OCI-LY1 (cell line): Measurements from ENCODE around the gene OR9I1.

ENCODE experiments used
- H2AFZ ChIP-seq: fragments of 200-600 bp; sonication (generic), shearing (Covaris generic); 2 replicates; pipeline ENCODE4 v1.6.0; 2014; ENCODE audit warnings: antibody characterized with exemption, mild to moderate bottlenecking, low read length
- H3F3A ChIP-seq: fragments of 200-600 bp; sonication (generic), shearing (Covaris generic); 2 replicates; pipeline ENCODE4 v1.6.0; 2014; ENCODE audit warnings: mild to moderate bottlenecking, antibody characterized with exemption, low read length, moderate library complexity; ENCODE audit not compliant: insufficient read depth
- H3K27ac ChIP-seq: fragments of 200-600 bp; sonication (generic); 2 replicates; pipeline ENCODE4 v1.5.1; 2014; ENCODE audit warnings: low read length, mixed run types, mild to moderate bottlenecking, low read depth; ENCODE audit not compliant: poor library complexity, severe bottlenecking
- H3K27me3 ChIP-seq: fragments of 200-600 bp; sonication (generic); 2 replicates; pipeline ENCODE4 v1.6.0; 2014; ENCODE audit warnings: antibody characterized with exemption, mild to moderate bottlenecking, low read length, moderate library complexity; ENCODE audit not compliant: insufficient read depth
- H3K36me3 ChIP-seq: fragments of 200-600 bp; sonication (generic); 2 replicates; pipeline ENCODE4 v1.6.1; 2014; ENCODE audit warnings: mild to moderate bottlenecking, antibody characterized with exemption, low read length, moderate library complexity, mixed read lengths; ENCODE audit not compliant: insufficient read depth
- H3K4me1 ChIP-seq: fragments of 200-600 bp; sonication (generic); 2 replicates; pipeline ENCODE4 v1.5.1; 2014; ENCODE audit warnings: mild to moderate bottlenecking, low read length, moderate library complexity; ENCODE audit not compliant: insufficient read depth, severe bottlenecking
- H3K4me2 ChIP-seq: fragments of 200-600 bp; sonication (generic), shearing (Covaris generic); 2 replicates; pipeline ENCODE4 v1.6.1; 2014; ENCODE audit warnings: low read length
- H3K4me3 ChIP-seq: fragments of 200-600 bp; sonication (generic); 2 replicates; pipeline ENCODE4 v1.5.1; 2014; ENCODE audit warnings: low read length, low read depth, mild to moderate bottlenecking, mixed read lengths; ENCODE audit not compliant: poor library complexity, severe bottlenecking
- H3K79me2 ChIP-seq: fragments of 200-600 bp; shearing (Covaris generic); 2 replicates; pipeline ENCODE4 v1.6.1; 2016; ENCODE audit warnings: mixed run types, low read length, mixed read lengths; ENCODE audit not compliant: insufficient read depth
- H3K9ac ChIP-seq: fragments of 200-600 bp; sonication (generic), shearing (Covaris generic); 2 replicates; pipeline ENCODE4 v1.6.1; 2014; ENCODE audit warnings: mild to moderate bottlenecking, low read length, mixed read lengths
- H3K9me2 ChIP-seq: fragments of 200-600 bp; sonication (generic), shearing (Covaris generic); 2 replicates; pipeline ENCODE4 v1.6.1; 2014; ENCODE audit warnings: low read depth, mild to moderate bottlenecking, low read length, mixed read lengths
- H3K9me3 ChIP-seq: fragments of 200-600 bp; shearing (Covaris generic); 2 replicates; pipeline ENCODE4 v1.6.1; 2014; ENCODE audit warnings: low read length, mixed read lengths
- H4K20me1 ChIP-seq: fragments of 200-600 bp; sonication (generic), shearing (Covaris generic); 2 replicates; pipeline ENCODE4 v1.6.0; 2016; ENCODE audit warnings: mild to moderate bottlenecking, low read length; ENCODE audit not compliant: insufficient read depth
- EZH2 ChIP-seq: fragments of 200-600 bp; sonication (generic), shearing (Covaris generic); IDR thresholded peaks from 2 replicates; pipeline ENCODE4 v1.8.0; 2017; ENCODE audit warnings: borderline replicate concordance, mixed run types, mild to moderate bottlenecking, antibody characterized with exemption, low read length, moderate library complexity, mixed read lengths
- TF ChIP-seq, protein P1 (sequence below): fragments of 200-600 bp; sonication (generic), shearing (Covaris generic); IDR thresholded peaks from 2 replicates; pipeline ENCODE4 v1.5.1; 2017; ENCODE audit warnings: mild to moderate bottlenecking, antibody characterized with exemption, low read length, moderate library complexity, mixed read lengths

OR9I1 gene

DNA sequence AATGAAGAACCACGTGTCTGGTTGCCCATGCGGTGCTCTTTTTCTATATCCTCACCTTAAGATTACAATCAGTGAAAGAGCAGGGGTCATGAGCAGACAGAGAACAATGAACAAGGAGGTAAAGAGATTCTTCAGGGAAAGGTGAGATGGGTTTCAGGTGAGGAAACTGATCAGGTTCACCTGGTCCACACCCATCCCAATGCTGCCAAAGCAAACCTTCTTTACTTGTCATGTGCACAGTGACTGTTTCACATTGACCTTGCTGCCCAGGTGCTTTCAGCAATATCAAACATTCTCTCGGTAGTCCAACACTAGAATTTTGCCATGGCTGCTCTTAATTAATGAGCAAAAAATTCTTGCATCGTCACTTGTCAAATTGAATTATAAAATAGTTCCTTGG lies 39.1 kb upstream of the OR9I1 start:
- Histone ChIP-seq H4K20me1 (no peaks in the 10 kb centered on the region), H3K79me2 (no peaks in the 10 kb centered on the region), H3K9me2 (no peaks in the 10 kb centered on the region), H3K4me1 (no peaks in the 10 kb centered on the region), H3K27ac (no peak overlapping the region), H3F3A (no peaks in the 10 kb centered on the region), H3K36me3 (no peaks in the 10 kb centered on the region), H3K9ac (no peak overlapping the region), H2AFZ (no peak overlapping the region), H3K27me3 (no peaks in the 10 kb centered on the region), H3K9me3 (no peaks in the 10 kb centered on the region), H3K4me3 (no peak overlapping the region), H3K4me2 (no peak overlapping the region)
- no peak for TF ChIP-seq EZH2
- TF ChIP-seq, protein P1, sequence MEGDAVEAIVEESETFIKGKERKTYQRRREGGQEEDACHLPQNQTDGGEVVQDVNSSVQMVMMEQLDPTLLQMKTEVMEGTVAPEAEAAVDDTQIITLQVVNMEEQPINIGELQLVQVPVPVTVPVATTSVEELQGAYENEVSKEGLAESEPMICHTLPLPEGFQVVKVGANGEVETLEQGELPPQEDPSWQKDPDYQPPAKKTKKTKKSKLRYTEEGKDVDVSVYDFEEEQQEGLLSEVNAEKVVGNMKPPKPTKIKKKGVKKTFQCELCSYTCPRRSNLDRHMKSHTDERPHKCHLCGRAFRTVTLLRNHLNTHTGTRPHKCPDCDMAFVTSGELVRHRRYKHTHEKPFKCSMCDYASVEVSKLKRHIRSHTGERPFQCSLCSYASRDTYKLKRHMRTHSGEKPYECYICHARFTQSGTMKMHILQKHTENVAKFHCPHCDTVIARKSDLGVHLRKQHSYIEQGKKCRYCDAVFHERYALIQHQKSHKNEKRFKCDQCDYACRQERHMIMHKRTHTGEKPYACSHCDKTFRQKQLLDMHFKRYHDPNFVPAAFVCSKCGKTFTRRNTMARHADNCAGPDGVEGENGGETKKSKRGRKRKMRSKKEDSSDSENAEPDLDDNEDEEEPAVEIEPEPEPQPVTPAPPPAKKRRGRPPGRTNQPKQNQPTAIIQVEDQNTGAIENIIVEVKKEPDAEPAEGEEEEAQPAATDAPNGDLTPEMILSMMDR, result no peak

DNA sequence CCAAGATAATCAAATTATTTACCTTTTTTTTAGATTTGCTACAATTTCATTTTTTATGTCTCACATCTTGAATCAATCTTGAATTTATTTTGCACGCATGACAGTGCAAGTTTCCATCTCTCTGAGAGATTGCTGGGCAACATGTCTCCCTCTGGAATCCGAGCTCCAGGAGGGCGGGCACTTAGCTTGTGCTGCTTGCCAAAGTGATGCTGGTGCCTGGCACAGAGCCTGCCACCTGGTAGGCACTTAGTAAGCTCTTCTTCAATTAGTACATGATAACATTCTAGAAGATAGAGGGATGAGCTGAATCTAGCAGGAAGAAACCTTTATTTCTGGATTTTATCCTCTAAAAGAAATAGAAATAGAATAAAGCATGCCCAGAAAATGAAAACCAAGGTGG lies 27.5 kb upstream of the OR9I1 start:
- Histone ChIP-seq H3K9me3 (no peaks in the 10 kb centered on the region), H3K4me2 (no peak overlapping the region), H3K9ac (no peak overlapping the region), H3F3A (no peaks in the 10 kb centered on the region), H3K27ac (no peak overlapping the region), H2AFZ (no peak overlapping the region), H3K36me3 (no peaks in the 10 kb centered on the region), H3K9me2 (no peaks in the 10 kb centered on the region), H3K4me1 (no peaks in the 10 kb centered on the region), H3K27me3 (no peaks in the 10 kb centered on the region), H4K20me1 (no peaks in the 10 kb centered on the region), H3K79me2 (no peaks in the 10 kb centered on the region), H3K4me3 (no peak overlapping the region)
- TF ChIP-seq, protein P1, result no peak
- TF ChIP-seq EZH2, result no peak

DNA sequence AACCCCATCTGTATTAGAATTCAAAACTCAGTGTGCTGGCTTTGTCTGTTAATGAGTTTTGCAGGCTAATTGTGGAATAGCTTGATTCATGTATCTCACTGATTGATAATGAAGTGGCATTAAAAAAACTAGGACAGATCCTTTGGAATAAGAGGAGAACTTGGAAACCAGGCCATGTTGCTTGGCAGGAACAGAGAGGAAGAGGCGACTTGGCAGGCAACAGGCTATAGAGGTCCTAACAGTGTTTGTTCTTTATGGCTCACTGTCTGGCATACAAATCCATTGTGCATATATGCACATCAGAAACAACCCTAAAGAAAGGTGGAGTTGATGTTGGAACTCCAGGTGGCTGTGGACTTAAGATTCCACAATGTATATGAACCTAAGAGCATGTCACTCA lies 17.4 kb upstream of the OR9I1 start:
- Histone ChIP-seq H3K27me3 (no peaks in the 10 kb centered on the region), H3K9me2 (no peaks in the 10 kb centered on the region), H3K9me3 (no peaks in the 10 kb centered on the region), H3K79me2 (no peaks in the 10 kb centered on the region), H3K4me3 (no peak overlapping the region), H2AFZ (no peak overlapping the region), H3K9ac (no peak overlapping the region), H3K4me1 (no peaks in the 10 kb centered on the region), H4K20me1 (no peaks in the 10 kb centered on the region), H3K27ac (no peak overlapping the region), H3K36me3 (no peaks in the 10 kb centered on the region), H3F3A (no peaks in the 10 kb centered on the region), H3K4me2 (no peak overlapping the region)
- no peak for TF ChIP-seq EZH2
- TF ChIP-seq, protein P1, result no peak
